CD14-positive monocyte (primary cell): ENCODE data around the gene UNC5C. TPM values are rescaled to one million over a fixed set of nuclear protein-coding genes. Genes with fewer than 3 reads are reported as not detected.

Experiments
- DNase-seq, 3 donors: peaks; one replicate each; pipeline ENCODE4 v3.0.0-alpha.2; 2011 to 2022
- H2AFZ ChIP-seq: 2 replicates; pipeline ENCODE4 v1.6.0; 2012; ENCODE audit warnings: mild to moderate bottlenecking, low read depth, low read length, inconsistent platforms; ENCODE audit not compliant: insufficient read depth, poor library complexity, severe bottlenecking
- H3K27ac ChIP-seq, 2 donors: 1 replicate in 1 of 2; 2 replicates in 1 of 2; pipeline ENCODE4 v1.5.1; 2012 to 2013; ENCODE audit warnings: low read length in 2 of 2, control low read depth in 1 of 2, inconsistent platforms in 1 of 2, low read depth in 1 of 2, mild to moderate bottlenecking in 1 of 2
- H3K27me3 ChIP-seq, 2 donors: one replicate each; pipeline versions ENCODE4 v1.6.0 to v1.6.1; 2011 to 2013; ENCODE audit warnings: low read length in 2 of 2; ENCODE audit not compliant: control insufficient read depth in 2 of 2, insufficient read depth in 2 of 2
- H3K36me3 ChIP-seq, 2 donors: replicated peaks in 1 of 2; 1 replicate in 1 of 2; 2 replicates in 1 of 2; pipeline versions ENCODE4 v1.5.1 to v1.6.1; 2012 to 2013; ENCODE audit warnings: low read length in 2 of 2, control low read depth in 1 of 2, inconsistent platforms in 1 of 2, mild to moderate bottlenecking in 1 of 2; ENCODE audit not compliant: insufficient read depth in 2 of 2, control insufficient read depth in 1 of 2
- H3K4me1 ChIP-seq, 2 donors: 1 replicate in 1 of 2; 2 replicates in 1 of 2; pipeline versions ENCODE4 v1.5.1 to v1.6.1; 2012 to 2013; ENCODE audit warnings: low read length in 2 of 2, control low read depth in 1 of 2, inconsistent platforms in 1 of 2, mild to moderate bottlenecking in 1 of 2, moderate library complexity in 1 of 2; ENCODE audit not compliant: insufficient read depth in 2 of 2, control insufficient read depth in 1 of 2
- H3K4me2 ChIP-seq: replicated peaks from 2 replicates; pipeline ENCODE3; 2012; ENCODE audit warnings: low read length, moderate library complexity, mild to moderate bottlenecking; ENCODE audit not compliant: poor library complexity, severe bottlenecking; ENCODE audit errors: extremely low read depth
- H3K4me3 ChIP-seq, 3 experiments: fragments of 200-600 bp in 1 of 3; sonication (generic) in 1 of 3; replicated peaks in 1 of 3; 1 replicate in 2 of 3; 2 replicates in 1 of 3; pipeline ENCODE4 v1.5.1; 2011 to 2013; ENCODE audit warnings: low read length in 3 of 3, mild to moderate bottlenecking in 3 of 3, control low read depth in 2 of 3, low read depth in 2 of 3, inconsistent platforms in 1 of 3, moderate library complexity in 1 of 3
- H3K79me2 ChIP-seq: 2 replicates; pipeline ENCODE4 v1.6.0; 2012; ENCODE audit warnings: mild to moderate bottlenecking, control low read depth, inconsistent platforms, low read length, moderate library complexity; ENCODE audit not compliant: insufficient read depth
- H3K9ac ChIP-seq: 2 replicates; pipeline ENCODE4 v1.6.0; 2017; ENCODE audit warnings: low read length, mild to moderate bottlenecking; ENCODE audit not compliant: insufficient read depth, poor library complexity, severe bottlenecking
- H3K9me3 ChIP-seq, 2 donors: replicated peaks in 1 of 2; 1 replicate in 1 of 2; 2 replicates in 1 of 2; pipeline versions ENCODE4 v1.5.1 to v1.6.1; 2012 to 2013; ENCODE audit warnings: low read length in 2 of 2, control low read depth in 1 of 2; ENCODE audit not compliant: control insufficient read depth in 1 of 2, insufficient read depth in 1 of 2
- H4K20me1 ChIP-seq: 2 replicates; pipeline ENCODE4 v1.6.0; 2012; ENCODE audit warnings: mild to moderate bottlenecking, low read length, control low read depth, moderate library complexity; ENCODE audit not compliant: insufficient read depth
- H3K27ac Mint-ChIP-seq, 7 donors: one replicate each; pipeline ENCODE4 v1.8.0; 2020; ENCODE audit warnings: mild to moderate bottlenecking in 7 of 7, mixed read lengths in 7 of 7, moderate library complexity in 6 of 7, inconsistent platforms in 2 of 7
- H3K27me3 Mint-ChIP-seq, 3 donors: one replicate each; pipeline ENCODE4 v1.8.0; 2021 to 2022; ENCODE audit warnings: low read depth in 3 of 3, mild to moderate bottlenecking in 3 of 3, mixed read lengths in 3 of 3, moderate library complexity in 3 of 3, inconsistent platforms in 1 of 3
- H3K36me3 Mint-ChIP-seq, 2 donors: one replicate each; pipeline ENCODE4 v1.8.0; 2020; ENCODE audit warnings: mixed read lengths in 2 of 2, inconsistent platforms in 1 of 2, mild to moderate bottlenecking in 1 of 2
- H3K4me1 Mint-ChIP-seq: one replicate; pipeline ENCODE4 v1.8.0; 2020; ENCODE audit warnings: mild to moderate bottlenecking, mixed read lengths
- H3K4me3 Mint-ChIP-seq, 2 donors: one replicate each; pipeline ENCODE4 v1.8.0; 2020; ENCODE audit warnings: mild to moderate bottlenecking in 2 of 2, mixed read lengths in 2 of 2, moderate library complexity in 1 of 2
- H3K9me3 Mint-ChIP-seq, 7 donors: one replicate each; pipeline ENCODE4 v1.8.0; 2020 to 2022; ENCODE audit warnings: mixed read lengths in 7 of 7, mild to moderate bottlenecking in 6 of 7, moderate library complexity in 6 of 7, inconsistent platforms in 2 of 7
- WGBS: methylation state at CpG from one replicate; pipeline ENCODE4 v1.1.5; 2013; ENCODE audit warnings: missing lambda C conversion rate; ENCODE audit not compliant: insufficient coverage; 5-methylcytosine and 5-hydroxymethylcytosine counted together
- intact Hi-C, 2 donors: fragments of 100-400 bp; cut with micrococcal nuclease; formaldehyde crosslinking; loops; one replicate each; pipeline versions ENCODE4 v1.15.0 to v1.15.1; 2023
- polyA plus RNA-seq, 3 donors: library from polyadenylated mRNA; depleted of rRNA in 1 of 3; unstranded in 2 of 3; stranded (reverse) in 1 of 3; fragments of 300-500 nt in 2 of 3; fragments of >200 nt in 1 of 3; fragmentation: Illumina TruSeq in 2 of 3; gene quantifications; 1 replicate in 2 of 3; 2 replicates in 1 of 3; pipeline ENCODE4 v1.2.3, GENCODE V29; 2012 to 2021
- TF ChIP-seq, protein P1 (sequence below): fragments of 200-600 bp; IDR thresholded peaks from one replicate; pipeline ENCODE4 v1.8.0; 2022; ENCODE audit warnings: antibody characterized with exemption, mild to moderate bottlenecking

Gene UNC5C
- polyA plus RNA-seq, 3 donors, result 0.03 TPM; not detected in 2

DNA sequence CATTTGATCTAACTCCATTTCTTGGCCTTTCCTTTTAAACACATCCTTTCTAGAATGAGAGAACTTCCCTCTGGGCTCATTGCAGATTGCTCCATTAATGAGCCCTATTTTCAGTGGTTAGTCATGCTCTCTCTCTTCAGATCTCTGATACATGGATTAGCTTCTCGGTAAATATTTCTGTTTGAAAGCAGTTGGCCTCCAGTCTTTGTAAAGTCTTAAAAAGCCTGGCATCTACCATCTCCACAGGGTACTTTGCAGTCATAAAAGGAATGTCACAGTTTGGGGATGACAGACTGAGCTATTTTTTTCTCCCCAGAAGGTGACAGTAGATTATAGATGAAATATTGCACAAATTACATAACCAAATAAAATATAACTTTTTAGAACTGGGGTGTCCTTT is 72.7 kb downstream of the UNC5C start:
- Histone ChIP-seq H3K79me2 (no peaks in the 10 kb centered on the region), H3K4me2 (no peak overlapping the region), H3K4me3 (no peak overlapping the region), H3K9me3 (no peaks in the 10 kb centered on the region), H3K36me3 (no peaks in the 10 kb centered on the region), H3K4me1 (no peaks in the 10 kb centered on the region), H3K27ac (no peak overlapping the region), H3K9ac (no peak overlapping the region), H3K27me3 (no peaks in the 10 kb centered on the region), H2AFZ (no peak overlapping the region), H4K20me1 (no peaks in the 10 kb centered on the region)
- intact Hi-C loops, result no loop called here
- DNase-seq, result no peak
- Mint-ChIP-seq H3K27ac (no peak overlapping the region), H3K27me3 (peaks cover 0 to 2% (median 0%) of the 10 kb centered on the region in 3 donors), H3K36me3 (no peaks in the 10 kb centered on the region), H3K4me3 (no peak overlapping the region), H3K9me3 (peaks cover 0 to 7% (median 0%) of the 10 kb centered on the region in 7 donors), H3K4me1 (no peaks in the 10 kb centered on the region)
- TF ChIP-seq, protein P1, sequence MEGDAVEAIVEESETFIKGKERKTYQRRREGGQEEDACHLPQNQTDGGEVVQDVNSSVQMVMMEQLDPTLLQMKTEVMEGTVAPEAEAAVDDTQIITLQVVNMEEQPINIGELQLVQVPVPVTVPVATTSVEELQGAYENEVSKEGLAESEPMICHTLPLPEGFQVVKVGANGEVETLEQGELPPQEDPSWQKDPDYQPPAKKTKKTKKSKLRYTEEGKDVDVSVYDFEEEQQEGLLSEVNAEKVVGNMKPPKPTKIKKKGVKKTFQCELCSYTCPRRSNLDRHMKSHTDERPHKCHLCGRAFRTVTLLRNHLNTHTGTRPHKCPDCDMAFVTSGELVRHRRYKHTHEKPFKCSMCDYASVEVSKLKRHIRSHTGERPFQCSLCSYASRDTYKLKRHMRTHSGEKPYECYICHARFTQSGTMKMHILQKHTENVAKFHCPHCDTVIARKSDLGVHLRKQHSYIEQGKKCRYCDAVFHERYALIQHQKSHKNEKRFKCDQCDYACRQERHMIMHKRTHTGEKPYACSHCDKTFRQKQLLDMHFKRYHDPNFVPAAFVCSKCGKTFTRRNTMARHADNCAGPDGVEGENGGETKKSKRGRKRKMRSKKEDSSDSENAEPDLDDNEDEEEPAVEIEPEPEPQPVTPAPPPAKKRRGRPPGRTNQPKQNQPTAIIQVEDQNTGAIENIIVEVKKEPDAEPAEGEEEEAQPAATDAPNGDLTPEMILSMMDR, result no peak
- no CpG with 5 or more reads among the region's 1 CpG for WGBS

DNA sequence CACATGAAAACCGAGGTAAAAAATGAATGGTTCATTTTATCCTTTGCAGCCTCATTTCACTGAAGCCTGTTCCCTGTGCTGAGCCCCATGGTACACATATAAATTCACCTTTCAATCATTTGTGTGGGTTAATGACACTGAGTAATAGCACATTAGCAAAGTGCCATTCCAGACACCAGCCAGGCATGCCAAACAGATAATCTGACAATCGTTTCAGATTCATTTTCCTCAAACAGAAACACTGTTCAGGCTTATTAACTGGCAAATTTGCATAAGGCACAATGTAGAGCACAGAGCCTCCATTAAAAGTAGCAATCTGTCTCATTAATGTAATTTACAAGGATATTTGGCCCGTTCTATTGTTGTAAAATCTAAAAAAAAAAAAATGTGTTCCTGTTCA is 76.2 kb downstream of the UNC5C start:
- DNase-seq, result no peak
- no peaks in the 10 kb centered on the region for H3K27me3 ChIP-seq
- peaks cover 0 to 5% (median 0%) of the 10 kb centered on the region in 7 donors for H3K9me3 Mint-ChIP-seq
- no peak overlapping the region for H3K4me3 ChIP-seq
- no CpG with 5 or more reads among the region's 3 CpGs for WGBS
- no peak overlapping the region for H3K4me3 Mint-ChIP-seq
- no peak overlapping the region for H3K27ac Mint-ChIP-seq
- intact Hi-C loops, result no loop called here
- H3K79me2 ChIP-seq, result no peaks in the 10 kb centered on the region
- no peak overlapping the region for H3K4me2 ChIP-seq
- H3K4me1 Mint-ChIP-seq, result no peaks in the 10 kb centered on the region
- H3K36me3 Mint-ChIP-seq, result no peaks in the 10 kb centered on the region
- no peaks in the 10 kb centered on the region for H4K20me1 ChIP-seq
- no peak overlapping the region for H2AFZ ChIP-seq
- no peak overlapping the region for H3K9ac ChIP-seq
- peaks cover 0 to 2% (median 0%) of the 10 kb centered on the region in 3 donors for H3K27me3 Mint-ChIP-seq
- TF ChIP-seq, protein P1, result no peak
- no peaks in the 10 kb centered on the region for H3K36me3 ChIP-seq
- H3K9me3 ChIP-seq, result no peaks in the 10 kb centered on the region
- H3K4me1 ChIP-seq, result no peaks in the 10 kb centered on the region
- no peak overlapping the region for H3K27ac ChIP-seq
